ENCODE results near the gene TRIM60.
"Not testable (repeated sequence)": the region's sequence is repeated elsewhere in the genome, so short reads cannot be mapped to it uniquely, and the experiment has no call there.

TRIM60 gene

GRCh38 chr4:165031436-165032211 is at the start of gene TRIM60:
Gene TRIM60 (plus strand): TSS chr4:165031999. CDS start chr4:165040073, 8,074 bp downstream.
- DNase-seq (ENCODE audit: low read depth): no peak

- no peak for DNase-seq (ENCODE audit: low read depth)
Observed at GRCh38 chr4:164989471-164989870, 42.3 kb upstream of the TRIM60 start.

- DNase-seq (ENCODE audit: low read depth): not testable (repeated sequence)
Observed at GRCh38 chr4:164990786-164991185, 41.0 kb upstream of the TRIM60 start.

GRCh38 chr4:164996123-164996522 is 35.7 kb upstream of the TRIM60 start:
- not testable (repeated sequence) for DNase-seq (ENCODE audit: low read depth)

GRCh38 chr4:164997324-164997723 is 34.5 kb upstream of the TRIM60 start:
- no peak for DNase-seq (ENCODE audit: low read depth)

GRCh38 chr4:164997941-164998340 is 33.9 kb upstream of the TRIM60 start:
- DNase-seq (ENCODE audit: low read depth): no peak

GRCh38 chr4:164998526-164999080 is 33.2 kb upstream of the TRIM60 start:
- not testable (repeated sequence) for DNase-seq (ENCODE audit: low read depth)

- not testable (repeated sequence) for DNase-seq (ENCODE audit: low read depth)
Observed at GRCh38 chr4:165001957-165002356, 29.8 kb upstream of the TRIM60 start.

GRCh38 chr4:165005352-165005925 is 26.4 kb upstream of the TRIM60 start:
- no peak for DNase-seq (ENCODE audit: low read depth)

- no peak for DNase-seq (ENCODE audit: low read depth)
Observed at GRCh38 chr4:165006456-165006855, 25.3 kb upstream of the TRIM60 start.

GRCh38 chr4:165006886-165007285 is 24.9 kb upstream of the TRIM60 start:
- no peak for DNase-seq (ENCODE audit: low read depth)

GRCh38 chr4:165009493-165010227 is 22.1 kb upstream of the TRIM60 start:
- DNase-seq (ENCODE audit: low read depth): no peak

GRCh38 chr4:165010487-165010886 is 21.3 kb upstream of the TRIM60 start:
- no peak for DNase-seq (ENCODE audit: low read depth)

GRCh38 chr4:165010991-165011390 is 20.8 kb upstream of the TRIM60 start:
- DNase-seq (ENCODE audit: low read depth): no peak

- DNase-seq (ENCODE audit: low read depth): no peak
Observed at GRCh38 chr4:165011403-165011802, 20.4 kb upstream of the TRIM60 start.

GRCh38 chr4:165013691-165014090 is 18.1 kb upstream of the TRIM60 start:
- DNase-seq (ENCODE audit: low read depth): no peak

- no peak for DNase-seq (ENCODE audit: low read depth)
Observed at GRCh38 chr4:165016971-165017370, 14.8 kb upstream of the TRIM60 start.

GRCh38 chr4:165019995-165020394 is 11.8 kb upstream of the TRIM60 start:
- DNase-seq (ENCODE audit: low read depth): not testable (repeated sequence)

GRCh38 chr4:165025782-165026181 is 6.0 kb upstream of the TRIM60 start:
- not testable (repeated sequence) for DNase-seq (ENCODE audit: low read depth)

- no peak for DNase-seq (ENCODE audit: low read depth)
Observed at GRCh38 chr4:165027762-165028402, 3.9 kb upstream of the TRIM60 start.

GRCh38 chr4:165048170-165048569 is 16.4 kb downstream of the TRIM60 start:
- DNase-seq (ENCODE audit: low read depth): no peak

GRCh38 chr4:165052627-165053026 is 20.8 kb downstream of the TRIM60 start:
- no peak for DNase-seq (ENCODE audit: low read depth)
